SHP77 (cell line): ENCODE data around the gene CD244.

Experiments
- DNase-seq, 2 experiments: peaks; one replicate each; lab custom pipeline; 2025; lab: John Stamatoyannopoulos, UW

Gene CD244

GRCh38 chr1:160844447-160845232, 18.0 kb downstream of the CD244 start:
- DNase-seq, result no peak

GRCh38 chr1:160841079-160841478, 21.6 kb downstream of the CD244 start:
- no peak for DNase-seq

GRCh38 chr1:160839746-160840145, 22.9 kb downstream of the CD244 start:
- no peak for DNase-seq

- DNase-seq, result no peak
Observed at GRCh38 chr1:160838888-160839287, 23.8 kb downstream of the CD244 start.

GRCh38 chr1:160837558-160838205, 25.0 kb downstream of the CD244 start:
- peak in 1 of 2 experiments; percentile 19 for DNase-seq

- DNase-seq, result no peak
Observed at GRCh38 chr1:160836981-160837557, 25.6 kb downstream of the CD244 start.

- no peak for DNase-seq
Observed at GRCh38 chr1:160836561-160836960, 26.1 kb downstream of the CD244 start.

GRCh38 chr1:160835751-160836150, 26.9 kb downstream of the CD244 start:
- DNase-seq, result no peak

- DNase-seq, result peak in 1 of 2 experiments; percentile 16
Observed at GRCh38 chr1:160834945-160835565, 27.6 kb downstream of the CD244 start.

GRCh38 chr1:160830321-160831153, 32.1 kb downstream of the CD244 start:
- DNase-seq, result peak; percentile 65 to 76

- DNase-seq, result no peak
Observed at GRCh38 chr1:160829766-160830165, 32.9 kb downstream of the CD244 start.

- DNase-seq, result no peak
Observed at GRCh38 chr1:160827418-160827817, 35.3 kb downstream of the CD244 start.

GRCh38 chr1:160826546-160826945, 36.1 kb downstream of the CD244 start:
- DNase-seq, result no peak

- no peak for DNase-seq
Observed at GRCh38 chr1:160823296-160823695, 39.4 kb downstream of the CD244 start.

GRCh38 chr1:160821627-160822026, 41.1 kb downstream of the CD244 start:
- DNase-seq, result peak in 1 of 2 experiments; percentile 4

- DNase-seq, result no peak
Observed at GRCh38 chr1:160819186-160819585, 43.5 kb downstream of the CD244 start.

GRCh38 chr1:160818207-160818937, 44.3 kb downstream of the CD244 start:
- no peak for DNase-seq

GRCh38 chr1:160814856-160815255, 47.8 kb downstream of the CD244 start:
- DNase-seq, result no peak

- no peak for DNase-seq
Observed at GRCh38 chr1:160814316-160814715, 48.4 kb downstream of the CD244 start.

- DNase-seq, result peak in 1 of 2 experiments; percentile 13
Observed at GRCh38 chr1:160813215-160813614, 49.5 kb downstream of the CD244 start.

GRCh38 chr1:160811147-160811546, 51.5 kb downstream of the CD244 start:
- DNase-seq, result no peak
